Mucosa of gallbladder (tissue), 1 donor: Measurements from ENCODE around the gene KIRREL2. TPM values are rescaled to one million over a fixed set of nuclear protein-coding genes. Genes with fewer than 3 reads are reported as not detected.

Source experiments
- total RNA-seq: library from RNA; stranded (reverse); gene quantifications from one replicate; pipeline ENCODE4 v1.2.1, GENCODE V29; 2021
- donor health status: DM: no; HTN: no; CAD: no.

The KIRREL2 gene
- total RNA-seq, 1 donor from 2014 or later: 0.12 TPM

Other genes starting within 250 kb of the KIRREL2 start
- 10.7 TPM for gene HAUS5, start 244.2 kb upstream of the KIRREL2 start, total RNA-seq
- gene RBM42, start 227.9 kb upstream of the KIRREL2 start, total RNA-seq: 78.3 TPM
- 2.5 TPM for gene ETV2, start 215.2 kb upstream of the KIRREL2 start, total RNA-seq
- 459 TPM for gene COX6B1, start 208.6 kb upstream of the KIRREL2 start, total RNA-seq
- gene UPK1A, start 190.4 kb upstream of the KIRREL2 start, total RNA-seq: 0.89 TPM
- gene ZBTB32, start 152.4 kb upstream of the KIRREL2 start, total RNA-seq: 0.43 TPM
- 45.1 TPM for gene KMT2B, start 138.9 kb upstream of the KIRREL2 start, total RNA-seq
- gene IGFLR1, start 114.5 kb upstream of the KIRREL2 start, total RNA-seq: 14.8 TPM
- 23.9 TPM for gene U2AF1L4, start 111.5 kb upstream of the KIRREL2 start, total RNA-seq
- gene PSENEN, start 111.3 kb upstream of the KIRREL2 start, total RNA-seq: 67.9 TPM
- 10.1 TPM for gene LIN37, start 108.3 kb upstream of the KIRREL2 start, total RNA-seq
- 654 TPM for gene HSPB6, start 99.9 kb upstream of the KIRREL2 start, total RNA-seq
- gene PROSER3, start 98.7 kb upstream of the KIRREL2 start, total RNA-seq: 31.2 TPM
- 20.1 TPM for gene ARHGAP33, start 81.3 kb upstream of the KIRREL2 start, total RNA-seq
- 0.46 TPM for gene PRODH2, start 44.1 kb upstream of the KIRREL2 start, total RNA-seq
- 0.06 TPM for gene NPHS1, start 4.4 kb upstream of the KIRREL2 start, total RNA-seq
- gene APLP1, start 11.7 kb downstream of the KIRREL2 start, total RNA-seq: 85.6 TPM
- gene NFKBID, start 43.6 kb downstream of the KIRREL2 start, total RNA-seq: 34.5 TPM
- gene HCST, start 45.6 kb downstream of the KIRREL2 start, total RNA-seq: 14.4 TPM
- gene TYROBP, start 51.4 kb downstream of the KIRREL2 start, total RNA-seq: 94.6 TPM
- 23.7 TPM for gene LRFN3, start 79.5 kb downstream of the KIRREL2 start, total RNA-seq
- gene SDHAF1, start 138.3 kb downstream of the KIRREL2 start, total RNA-seq: 20.0 TPM
- 17.4 TPM for gene SYNE4, start 151.9 kb downstream of the KIRREL2 start, total RNA-seq
- 34.9 TPM for gene ALKBH6, start 157.3 kb downstream of the KIRREL2 start, total RNA-seq
- gene CLIP3, start 176.0 kb downstream of the KIRREL2 start, total RNA-seq: 74.0 TPM
- 12.9 TPM for gene THAP8, start 197.4 kb downstream of the KIRREL2 start, total RNA-seq
- 1.3 TPM for gene WDR62, start 198.0 kb downstream of the KIRREL2 start, total RNA-seq